Right hindlimb (tissue), 1 donor: ENCODE data around the gene RGS11.
"Not testable (repeated sequence)": the region's sequence is repeated elsewhere in the genome, so short reads cannot be mapped to it uniquely, and the experiment has no call there.

Experiments
- DNase-seq: peaks from one replicate; pipeline ENCODE4 v3.0.0-alpha.2; 2018

The RGS11 gene

GRCh38 chr16:261031-261691 is 14.6 kb downstream of the RGS11 start:
- no peak for DNase-seq

GRCh38 chr16:260326-260725 is 15.4 kb downstream of the RGS11 start:
- DNase-seq = no peak

GRCh38 chr16:259814-260253 is 15.9 kb downstream of the RGS11 start:
- no peak for DNase-seq

- no peak for DNase-seq
These were observed 16.5 kb downstream of the RGS11 start for GRCh38 chr16:259226-259625.

- DNase-seq = not testable (repeated sequence)
These were observed 17.7 kb downstream of the RGS11 start for GRCh38 chr16:258091-258490.

GRCh38 chr16:255183-255582 is 20.6 kb downstream of the RGS11 start:
- no peak for DNase-seq

GRCh38 chr16:254461-254860 is 21.3 kb downstream of the RGS11 start:
- DNase-seq = no peak

- DNase-seq = no peak
These were observed 21.9 kb downstream of the RGS11 start for GRCh38 chr16:253833-254232.

GRCh38 chr16:252366-253337 is 23.1 kb downstream of the RGS11 start:
- no peak for DNase-seq

- DNase-seq = no peak
These were observed 26.3 kb downstream of the RGS11 start for GRCh38 chr16:249431-249830.

GRCh38 chr16:247027-247426 is 28.7 kb downstream of the RGS11 start:
- no peak for DNase-seq

- DNase-seq = no peak
These were observed 30.6 kb downstream of the RGS11 start for GRCh38 chr16:245105-245504.

- no peak for DNase-seq
These were observed 32.4 kb downstream of the RGS11 start for GRCh38 chr16:243348-243747.

- no peak for DNase-seq
These were observed 33.5 kb downstream of the RGS11 start for GRCh38 chr16:242281-242680.

- DNase-seq = no peak
These were observed 35.2 kb downstream of the RGS11 start for GRCh38 chr16:240559-240958.

- no peak for DNase-seq
These were observed 35.8 kb downstream of the RGS11 start for GRCh38 chr16:239948-240277.

GRCh38 chr16:234468-235305 is 41.1 kb downstream of the RGS11 start, which contains the start of gene FAM234A:
TSS of gene FAM234A (plus strand) at chr16:234821. CDS start at chr16:254414, 19,593 bp downstream.
- DNase-seq = peak; percentile 94

- no peak for DNase-seq
These were observed 44.8 kb downstream of the RGS11 start for GRCh38 chr16:230949-231348.

GRCh38 chr16:230351-230750 is 45.4 kb downstream of the RGS11 start:
- not testable (repeated sequence) for DNase-seq

GRCh38 chr16:229731-230281 is 45.9 kb downstream of the RGS11 start:
- no peak for DNase-seq

- DNase-seq = peak; percentile 94
These were observed 46.7 kb downstream of the RGS11 start, which contains the start of gene LUC7L for GRCh38 chr16:228852-229730. TSS of gene LUC7L (minus strand) at chr16:229449. CDS start at chr16:229339, 110 bp downstream.
